ENCODE data around the gene CHIA.

CHIA gene

DNA sequence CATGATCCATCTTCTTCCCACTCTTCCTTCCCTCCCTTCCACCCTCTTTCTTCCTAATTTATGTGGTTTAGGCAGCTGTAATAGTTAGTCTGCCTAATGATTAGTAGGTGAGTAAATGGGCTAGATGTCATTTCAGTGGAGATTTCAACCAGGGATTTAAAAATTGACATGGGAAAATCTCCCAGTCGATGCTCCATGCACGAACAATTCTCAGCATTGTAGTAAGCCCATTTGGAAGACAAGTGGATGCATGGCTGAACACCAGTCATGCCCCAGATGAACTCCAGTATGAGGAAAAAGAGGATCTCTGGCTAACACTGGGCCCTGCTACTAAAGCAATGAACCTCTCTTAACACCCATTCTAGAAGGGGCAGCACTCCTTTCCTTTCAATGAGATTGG lies 37.9 kb upstream of the CHIA start:
- no peak for TF ChIP-seq CTCF (conservative IDR thresholded peaks at IDR 0.05; ENCODE audit: control insufficient read depth, insufficient read depth, low read depth, low read length)
- H3K4me3 ChIP-seq (ENCODE audit: control insufficient read depth, low read depth, low read length): no peak overlapping the region
- DNase-seq (ENCODE audit: low read depth): no peak

- H3K4me3 ChIP-seq (ENCODE audit: control insufficient read depth, low read depth, low read length): no peak overlapping the region
- TF ChIP-seq CTCF (conservative IDR thresholded peaks at IDR 0.05; ENCODE audit: control insufficient read depth, insufficient read depth, low read depth, low read length): no peak
- no peak for DNase-seq (ENCODE audit: low read depth)
Observed at GRCh38 chr1:111253876-111254275, 36.8 kb upstream of the CHIA start.

GRCh38 chr1:111256988-111257658 lies 33.5 kb upstream of the CHIA start:
- H3K4me3 ChIP-seq (ENCODE audit: control insufficient read depth, low read depth, low read length): no peak overlapping the region
- DNase-seq (ENCODE audit: low read depth): no peak
- no peak for TF ChIP-seq CTCF (conservative IDR thresholded peaks at IDR 0.05; ENCODE audit: control insufficient read depth, insufficient read depth, low read depth, low read length)

GRCh38 chr1:111267801-111268508 lies 22.7 kb upstream of the CHIA start:
- no peak overlapping the region for H3K4me3 ChIP-seq (ENCODE audit: control insufficient read depth, low read depth, low read length)

GRCh38 chr1:111269825-111270406 lies 20.7 kb upstream of the CHIA start:
- H3K4me3 ChIP-seq (ENCODE audit: control insufficient read depth, low read depth, low read length): no peak overlapping the region
- no peak for TF ChIP-seq CTCF (conservative IDR thresholded peaks at IDR 0.05; ENCODE audit: control insufficient read depth, insufficient read depth, low read depth, low read length)
- no peak for DNase-seq (ENCODE audit: low read depth)

More at GRCh38 chr1:111267801-111268508, 22.7 kb upstream of the CHIA start:
- TF ChIP-seq CTCF (conservative IDR thresholded peaks at IDR 0.05; ENCODE audit: control insufficient read depth, insufficient read depth, low read depth, low read length): no peak
- DNase-seq (ENCODE audit: low read depth): no peak

DNA sequence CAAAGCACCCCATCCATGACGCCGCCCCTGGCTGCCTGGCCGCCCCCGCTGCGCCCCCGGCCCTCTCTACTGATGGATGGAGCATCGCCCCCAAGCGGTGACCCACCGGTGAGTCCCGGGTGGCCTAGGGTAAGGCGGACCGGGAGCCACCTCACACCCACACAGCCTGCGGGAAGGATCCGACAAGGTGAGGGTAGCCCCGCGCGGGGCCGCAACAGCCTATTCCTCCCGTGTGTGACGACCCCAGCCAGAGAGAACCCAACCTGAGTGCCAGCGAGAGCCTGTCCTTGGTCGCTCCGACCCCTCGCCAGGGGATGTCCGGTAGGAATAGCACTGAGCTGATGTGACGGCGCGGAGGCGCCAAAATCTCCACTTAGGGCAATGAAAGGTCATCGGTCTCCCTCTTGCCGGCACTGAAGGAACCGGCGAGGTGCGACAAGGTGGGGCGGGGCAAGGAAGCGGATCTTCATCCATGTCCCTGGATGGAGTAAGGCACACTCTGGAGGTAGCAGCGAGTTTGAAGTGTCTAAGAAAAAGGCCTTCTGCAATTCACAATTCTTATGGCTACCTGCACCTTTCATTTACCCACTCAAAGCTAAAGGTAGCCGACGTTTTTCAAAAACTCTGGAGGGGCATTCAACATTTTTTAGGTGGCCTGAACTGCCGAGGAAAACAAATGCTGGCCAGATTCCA lies 19.7 kb upstream of the CHIA start:
- no peak for DNase-seq (ENCODE audit: low read depth)
- no peak overlapping the region for H3K4me3 ChIP-seq (ENCODE audit: control insufficient read depth, low read depth, low read length)
- no peak for TF ChIP-seq CTCF (conservative IDR thresholded peaks at IDR 0.05; ENCODE audit: control insufficient read depth, insufficient read depth, low read depth, low read length)

All from fibroblast of mammary gland (primary cell).